Activated naive CD4-positive, alpha-beta T cell treated with anti-CD3 and anti-CD28 coated beads, Interleukin-2, amount 50 U/mL, for 72 hours (primary cell): ENCODE measurements around the gene PTPRM. TPM values are rescaled to one million over a fixed set of nuclear protein-coding genes. Genes with fewer than 3 reads are reported as not detected.

Experiments used
- ATAC-seq, 2 donors: fragments of 150-1000 bp; cut with Tn5 transposase; 2 replicates each; pipeline ENCODE4 v1.10.0; 2021; ENCODE audit warnings: mild to moderate bottlenecking in 2 of 2, moderate library complexity in 2 of 2
- DNase-seq, 2 donors: peaks; one replicate each; pipeline ENCODE4 v3.0.0; 2021 to 2022; ENCODE audit warnings: low spot score in 2 of 2
- H3K27ac Mint-ChIP-seq, 2 donors: one replicate each; pipeline ENCODE4 v1.8.0; 2022; ENCODE audit warnings: mild to moderate bottlenecking in 2 of 2, mixed read lengths in 2 of 2
- H3K36me3 Mint-ChIP-seq, 2 donors: one replicate each; pipeline ENCODE4 v1.8.0; 2022; ENCODE audit warnings: mixed read lengths in 2 of 2
- H3K9me3 Mint-ChIP-seq, 2 donors: one replicate each; pipeline ENCODE4 v1.8.0; 2022; ENCODE audit warnings: mixed read lengths in 2 of 2
- total RNA-seq, 2 donors: library from RNA; stranded (reverse); gene quantifications; one replicate each; pipeline ENCODE4 v1.2.3, GENCODE V29; 2022

Gene PTPRM
- total RNA-seq, 2 donors from 2014 or later = 1.7 to 2.8 TPM

GRCh38 chr18:7980656-7981055, 413.5 kb downstream of the PTPRM start:
- H3K9me3 Mint-ChIP-seq = peaks cover 7 to 12% of the 10 kb centered on the region in 2 donors
- H3K36me3 Mint-ChIP-seq = no peaks in the 10 kb centered on the region
- H3K27ac Mint-ChIP-seq = no peak overlapping the region
- DNase-seq (no peak), ATAC-seq (no peak)

GRCh38 chr18:7982216-7982615, 415.1 kb downstream of the PTPRM start:
- no peak for ATAC-seq
- no peaks in the 10 kb centered on the region for H3K36me3 Mint-ChIP-seq

DNA sequence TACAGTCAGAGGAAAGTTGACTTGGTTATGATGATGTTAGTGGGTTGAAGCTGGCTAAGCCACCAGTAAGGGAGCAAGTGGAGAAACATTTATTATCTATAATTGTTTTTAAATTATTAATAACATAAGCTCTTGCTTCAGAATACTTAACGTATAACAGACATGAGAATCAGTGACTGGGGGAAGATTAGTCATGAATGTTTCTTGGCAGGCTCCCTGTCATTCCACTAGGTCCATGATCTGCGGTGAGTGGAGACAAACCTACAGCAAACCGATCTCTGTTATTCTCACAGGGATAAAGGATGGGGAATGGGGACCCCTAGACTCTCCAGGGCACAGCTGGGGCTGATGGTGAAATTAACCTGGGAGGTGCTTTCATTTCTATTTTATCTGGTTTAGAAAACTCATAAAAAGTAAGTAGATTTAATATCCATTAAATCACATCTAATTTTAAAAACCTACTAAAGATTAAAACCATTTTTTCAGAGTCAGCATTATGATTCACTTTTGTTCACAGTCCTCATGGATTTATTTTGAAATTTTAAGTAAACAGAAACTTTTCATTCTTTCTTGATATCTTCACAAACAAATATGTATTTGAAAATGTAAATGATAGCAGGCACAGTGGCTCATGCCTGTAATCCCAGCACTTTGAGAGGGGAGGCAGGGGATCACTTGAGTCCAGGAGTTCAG, 420.3 kb downstream of the PTPRM start:
- no peak for DNase-seq
- Mint-ChIP-seq H3K9me3 (peaks cover 8 to 12% of the 10 kb centered on the region in 2 donors), H3K36me3 (peaks cover 0 to 4% of the 10 kb centered on the region in 2 donors), H3K27ac (no peak overlapping the region)
- no peak for ATAC-seq

More at GRCh38 chr18:7982216-7982615, 415.1 kb downstream of the PTPRM start:
- Mint-ChIP-seq H3K9me3 (peaks cover 6 to 7% of the 10 kb centered on the region in 2 donors), H3K27ac (no peak overlapping the region)
- no peak for DNase-seq

DNA sequence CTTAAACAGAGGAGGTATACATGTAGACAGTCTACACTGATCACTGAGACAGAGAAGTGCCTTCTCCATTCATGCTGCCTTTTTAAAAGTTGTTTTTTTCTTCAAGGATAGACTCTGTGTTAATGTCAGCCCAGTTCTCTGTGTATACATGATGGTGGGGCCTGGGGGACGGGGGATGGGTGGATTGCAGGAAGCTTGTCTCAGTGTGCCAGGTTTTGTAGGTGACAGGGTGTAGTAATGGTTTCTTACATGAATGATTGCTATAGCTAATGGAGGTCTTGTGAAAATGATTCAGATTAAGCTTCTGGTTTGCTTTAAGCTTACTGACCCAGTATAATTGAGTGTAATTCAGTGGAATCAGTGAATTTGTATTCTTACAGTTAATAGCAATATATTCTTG, 423.6 kb downstream of the PTPRM start:
- peaks cover 22 to 26% of the 10 kb centered on the region in 2 donors for H3K9me3 Mint-ChIP-seq
- H3K27ac Mint-ChIP-seq = no peak overlapping the region
- DNase-seq (no peak), ATAC-seq (no peak)
- peaks cover 0 to 4% of the 10 kb centered on the region in 2 donors for H3K36me3 Mint-ChIP-seq

- H3K9me3 Mint-ChIP-seq = peaks cover 0 to 6% of the 10 kb centered on the region in 2 donors
- DNase-seq = no peak
- no peak for ATAC-seq
These were observed 434.7 kb downstream of the PTPRM start for GRCh38 chr18:8001711-8002301.

GRCh38 chr18:8003878-8004675, 437.0 kb downstream of the PTPRM start:
- H3K27ac Mint-ChIP-seq = no peak overlapping the region
- no peak for ATAC-seq
- no peak for DNase-seq
- no peaks in the 10 kb centered on the region for H3K36me3 Mint-ChIP-seq
- H3K9me3 Mint-ChIP-seq = peaks cover 0 to 10% of the 10 kb centered on the region in 2 donors

More at GRCh38 chr18:8001711-8002301, 434.7 kb downstream of the PTPRM start:
- H3K36me3 Mint-ChIP-seq = no peaks in the 10 kb centered on the region
- H3K27ac Mint-ChIP-seq = no peak overlapping the region

DNA sequence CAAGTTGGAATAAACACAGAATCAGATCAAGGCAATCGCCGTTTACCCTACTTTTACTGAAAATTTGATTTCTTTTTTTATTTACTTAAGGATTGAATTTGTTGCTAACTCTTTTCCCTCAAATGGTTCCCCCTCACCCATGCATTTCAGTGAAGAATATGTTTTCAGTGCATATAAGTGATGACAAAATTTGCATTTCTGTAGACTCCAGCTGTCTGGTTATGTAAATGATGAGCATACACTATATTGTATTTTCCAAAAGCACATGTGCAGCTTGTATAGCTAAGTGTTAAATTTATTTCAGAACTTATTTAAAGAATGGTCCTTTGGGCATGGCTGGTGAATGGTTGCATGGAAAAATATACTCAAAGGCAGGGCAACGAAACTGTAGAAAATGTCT, 437.7 kb downstream of the PTPRM start:
- DNase-seq = no peak
- Mint-ChIP-seq H3K9me3 (peaks cover 0 to 10% of the 10 kb centered on the region in 2 donors), H3K36me3 (no peaks in the 10 kb centered on the region), H3K27ac (no peak overlapping the region)
- ATAC-seq = no peak

DNA sequence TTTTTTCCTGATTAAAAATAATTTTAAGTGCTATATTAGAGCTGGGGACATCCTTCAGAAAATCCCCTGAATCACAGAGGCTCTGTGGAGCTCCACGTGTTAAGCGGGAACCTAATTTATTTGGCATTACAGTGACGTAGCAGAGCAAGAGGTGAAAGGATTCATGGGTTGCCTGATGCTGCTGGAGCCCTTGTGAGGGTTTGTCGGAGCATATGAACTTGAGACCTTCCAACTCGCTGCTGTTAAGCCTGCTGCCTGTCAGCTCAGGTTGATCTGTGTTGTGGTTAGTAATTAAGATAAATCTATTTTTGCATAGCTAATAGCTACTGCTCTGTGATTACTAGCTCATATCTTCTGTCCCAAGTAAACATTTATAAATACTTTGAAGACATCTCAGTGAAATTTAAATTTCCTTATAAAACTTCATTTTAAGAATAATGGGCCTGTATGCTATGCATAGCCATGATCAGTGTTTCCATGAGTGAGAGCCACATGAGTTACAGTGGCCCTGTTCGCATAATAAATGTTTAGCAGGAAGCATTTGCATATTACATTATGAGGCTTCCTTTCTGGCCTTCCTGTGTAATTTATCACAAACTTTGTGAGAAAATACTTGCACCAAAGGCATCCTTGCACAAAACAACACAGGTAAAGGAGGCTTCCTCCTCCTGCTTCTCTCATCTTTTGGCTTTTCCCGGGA, 438.9 kb downstream of the PTPRM start:
- no peak for ATAC-seq
- peaks cover 6 to 10% of the 10 kb centered on the region in 2 donors for H3K9me3 Mint-ChIP-seq
- DNase-seq = no peak
- no peak overlapping the region for H3K27ac Mint-ChIP-seq
- H3K36me3 Mint-ChIP-seq = no peaks in the 10 kb centered on the region

GRCh38 chr18:8006979-8007378, 439.9 kb downstream of the PTPRM start:
- H3K36me3 Mint-ChIP-seq = no peaks in the 10 kb centered on the region
- H3K27ac Mint-ChIP-seq = no peak overlapping the region
- H3K9me3 Mint-ChIP-seq = peaks cover 6% of the 10 kb centered on the region in 2 donors
- ATAC-seq = no peak
- DNase-seq = no peak

DNA sequence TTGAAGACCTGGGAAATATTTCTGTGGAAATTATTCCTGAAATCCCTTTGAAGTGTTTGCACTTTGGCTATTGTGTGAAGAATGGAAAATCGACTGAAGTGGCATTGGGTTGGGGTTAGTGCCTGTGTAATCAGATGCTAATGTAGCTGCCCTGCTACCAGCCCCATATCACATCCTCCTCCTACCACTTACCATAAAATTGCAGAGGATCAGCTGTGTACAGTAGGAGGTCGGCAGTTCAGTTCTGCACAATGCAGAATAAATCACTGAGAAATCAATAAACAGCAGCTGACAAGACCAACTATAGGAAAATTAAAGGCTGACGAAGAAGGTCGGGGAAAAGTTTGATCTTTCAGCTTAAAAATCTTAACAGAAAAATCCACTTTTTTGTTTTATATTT, 440.9 kb downstream of the PTPRM start:
- DNase-seq (no peak), ATAC-seq (no peak)
- Mint-ChIP-seq H3K36me3 (no peaks in the 10 kb centered on the region), H3K9me3 (peaks cover 5 to 6% of the 10 kb centered on the region in 2 donors), H3K27ac (no peak overlapping the region)

GRCh38 chr18:8011361-8011760, 444.2 kb downstream of the PTPRM start:
- ATAC-seq = no peak
- no peaks in the 10 kb centered on the region for H3K36me3 Mint-ChIP-seq
- DNase-seq = no peak

GRCh38 chr18:8011906-8012305, 444.8 kb downstream of the PTPRM start:
- DNase-seq (no peak), ATAC-seq (no peak)
- Mint-ChIP-seq H3K9me3 (peaks cover 5 to 6% of the 10 kb centered on the region in 2 donors), H3K36me3 (no peaks in the 10 kb centered on the region), H3K27ac (no peak overlapping the region)

More at GRCh38 chr18:8011361-8011760, 444.2 kb downstream of the PTPRM start:
- H3K9me3 Mint-ChIP-seq = peaks cover 5 to 6% of the 10 kb centered on the region in 2 donors
- H3K27ac Mint-ChIP-seq = no peak overlapping the region

- ATAC-seq (no peak), DNase-seq (no peak)
- Mint-ChIP-seq H3K36me3 (no peaks in the 10 kb centered on the region), H3K27ac (no peak overlapping the region), H3K9me3 (peaks cover 4 to 10% of the 10 kb centered on the region in 2 donors)
These were observed 451.7 kb downstream of the PTPRM start for GRCh38 chr18:8018701-8019331.

GRCh38 chr18:8019600-8019999, 452.5 kb downstream of the PTPRM start:
- ATAC-seq = no peak

GRCh38 chr18:8020132-8020846, 453.2 kb downstream of the PTPRM start:
- H3K36me3 Mint-ChIP-seq = no peaks in the 10 kb centered on the region
- DNase-seq (no peak), ATAC-seq (no peak)
- no peak overlapping the region for H3K27ac Mint-ChIP-seq
- peaks cover 4 to 14% of the 10 kb centered on the region in 2 donors for H3K9me3 Mint-ChIP-seq

More at GRCh38 chr18:8019600-8019999, 452.5 kb downstream of the PTPRM start:
- no peak overlapping the region for H3K27ac Mint-ChIP-seq
- DNase-seq = no peak
- peaks cover 4 to 14% of the 10 kb centered on the region in 2 donors for H3K9me3 Mint-ChIP-seq
- no peaks in the 10 kb centered on the region for H3K36me3 Mint-ChIP-seq

- Mint-ChIP-seq H3K9me3 (peaks cover 6 to 10% of the 10 kb centered on the region in 2 donors), H3K27ac (no peak overlapping the region), H3K36me3 (no peaks in the 10 kb centered on the region)
- ATAC-seq = no peak
- no peak for DNase-seq
These were observed 461.9 kb downstream of the PTPRM start for GRCh38 chr18:8029061-8029460.
